ENCODE measurements around the gene SELL. TPM values are rescaled to one million over a fixed set of nuclear protein-coding genes. Genes with fewer than 3 reads are reported as not detected.

SELL gene
- total RNA-seq, 1 donor: under 0.01 TPM

DNA sequence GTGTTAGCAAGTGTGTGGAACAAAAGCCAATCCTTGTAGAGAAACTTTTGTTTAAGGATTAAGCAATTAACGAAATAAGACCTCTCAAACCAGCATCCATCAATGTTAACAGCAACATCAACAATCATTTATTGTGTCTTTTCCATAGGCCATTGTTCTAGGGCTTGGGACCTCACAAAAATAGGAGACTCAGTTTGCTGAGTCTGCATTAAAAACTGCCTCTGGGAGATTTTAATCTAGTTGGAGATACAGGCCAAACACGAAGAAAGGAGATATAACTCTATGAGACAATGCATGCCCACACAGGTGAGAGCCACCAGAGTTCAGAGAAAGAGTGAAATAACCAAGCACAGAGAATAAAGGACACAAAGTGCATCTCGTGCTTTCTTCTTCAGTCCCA, 67.1 kb downstream of the SELL start:
- H3K4me3 ChIP-seq (ENCODE audit: insufficient read depth, low read length): no peak overlapping the region
- H3K27ac ChIP-seq (ENCODE audit: low read depth, low read length): no peak overlapping the region
- H2AFZ ChIP-seq (ENCODE audit: low read length): no peak overlapping the region
- no peaks in the 10 kb centered on the region for H3K79me2 ChIP-seq (ENCODE audit: insufficient read depth, low read length)
- no peak overlapping the region for H3K4me2 ChIP-seq (ENCODE audit: insufficient read depth, low read length)
- no peaks in the 10 kb centered on the region for H3K4me1 ChIP-seq (ENCODE audit: insufficient read depth, low read length)
- H4K20me1 ChIP-seq (ENCODE audit: insufficient read depth, low read length): no peaks in the 10 kb centered on the region
- no peaks in the 10 kb centered on the region for H3K9me3 ChIP-seq (ENCODE audit: low read depth, low read length)
- no peak for DNase-seq (ENCODE audit: insufficient read length, low spot score, missing footprints)
- no peaks in the 10 kb centered on the region for H3K27me3 ChIP-seq (ENCODE audit: insufficient read depth, low read length)
- H3K36me3 ChIP-seq (ENCODE audit: insufficient read depth, low read length): no peaks in the 10 kb centered on the region
- TF ChIP-seq, protein P1, sequence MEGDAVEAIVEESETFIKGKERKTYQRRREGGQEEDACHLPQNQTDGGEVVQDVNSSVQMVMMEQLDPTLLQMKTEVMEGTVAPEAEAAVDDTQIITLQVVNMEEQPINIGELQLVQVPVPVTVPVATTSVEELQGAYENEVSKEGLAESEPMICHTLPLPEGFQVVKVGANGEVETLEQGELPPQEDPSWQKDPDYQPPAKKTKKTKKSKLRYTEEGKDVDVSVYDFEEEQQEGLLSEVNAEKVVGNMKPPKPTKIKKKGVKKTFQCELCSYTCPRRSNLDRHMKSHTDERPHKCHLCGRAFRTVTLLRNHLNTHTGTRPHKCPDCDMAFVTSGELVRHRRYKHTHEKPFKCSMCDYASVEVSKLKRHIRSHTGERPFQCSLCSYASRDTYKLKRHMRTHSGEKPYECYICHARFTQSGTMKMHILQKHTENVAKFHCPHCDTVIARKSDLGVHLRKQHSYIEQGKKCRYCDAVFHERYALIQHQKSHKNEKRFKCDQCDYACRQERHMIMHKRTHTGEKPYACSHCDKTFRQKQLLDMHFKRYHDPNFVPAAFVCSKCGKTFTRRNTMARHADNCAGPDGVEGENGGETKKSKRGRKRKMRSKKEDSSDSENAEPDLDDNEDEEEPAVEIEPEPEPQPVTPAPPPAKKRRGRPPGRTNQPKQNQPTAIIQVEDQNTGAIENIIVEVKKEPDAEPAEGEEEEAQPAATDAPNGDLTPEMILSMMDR (IDR thresholded peaks at IDR 0.05; ENCODE audit: extremely low read depth, low read depth, low read length): no peak

Other genes starting within 250 kb of the SELL start
- gene SLC19A2, start 225.7 kb downstream of the SELL start, total RNA-seq: 8.5 and 10.5 TPM in 2 replicates
- not detected in 2 replicates for gene F5, start 125.1 kb downstream of the SELL start, total RNA-seq
- gene SELP, start 81.5 kb downstream of the SELL start, total RNA-seq: not detected in 2 replicates
- gene SELE, start 22.5 kb upstream of the SELL start, total RNA-seq: not detected in 2 replicates
- 2.9 and 7.7 TPM in 2 replicates for gene METTL18, start 83.3 kb upstream of the SELL start, total RNA-seq
- 9.4 and 10.1 TPM in 2 replicates for gene SCYL3, start 182.3 kb upstream of the SELL start, total RNA-seq

All from osteoblast (primary cell).